Lung (tissue), 12 donors: ENCODE results near the gene HAVCR2. TPM values are rescaled to one million over a fixed set of nuclear protein-coding genes. Genes with fewer than 3 reads are reported as not detected.

Experiments
- ATAC-seq: fragments of 200-7000 bp; cut with Tn5 transposase; one replicate; pipeline ENCODE4 v1.9.1; 2020; ENCODE audit warnings: moderate number of reproducible peaks; ENCODE audit not compliant: insufficient read depth, low FRiP score
- DNase-seq, 3 donors: peaks; one replicate each; pipeline ENCODE4 v3.0.0-alpha.2; 2013 to 2017
- H3K27ac ChIP-seq, 2 donors: one replicate each; pipeline ENCODE4 v1.5.1; 2013; ENCODE audit warnings: mild to moderate bottlenecking in 2 of 2, moderate library complexity in 2 of 2, control low read depth in 1 of 2, inconsistent platforms in 1 of 2, low read depth in 1 of 2, low read length in 1 of 2
- H3K27me3 ChIP-seq, 3 donors: one replicate each; pipeline ENCODE4 v1.5.1; 2013; ENCODE audit warnings: low read length in 2 of 3; ENCODE audit not compliant: control insufficient read depth in 3 of 3, insufficient read depth in 3 of 3
- H3K36me3 ChIP-seq, 4 donors: one replicate each; pipeline ENCODE4 v1.5.1; 2013; ENCODE audit warnings: low read length in 4 of 4, mild to moderate bottlenecking in 1 of 4, moderate library complexity in 1 of 4; ENCODE audit not compliant: control insufficient read depth in 4 of 4, insufficient read depth in 4 of 4
- H3K4me1 ChIP-seq, 5 donors: one replicate each; pipeline ENCODE4 v1.5.1; 2013; ENCODE audit warnings: low read length in 5 of 5, mild to moderate bottlenecking in 2 of 5, moderate library complexity in 1 of 5; ENCODE audit not compliant: control insufficient read depth in 5 of 5, insufficient read depth in 5 of 5
- H3K4me3 ChIP-seq: one replicate; pipeline ENCODE4 v1.5.1; 2013; ENCODE audit warnings: mild to moderate bottlenecking, control low read depth, moderate library complexity
- H3K9ac ChIP-seq, 2 donors: one replicate each; pipeline ENCODE4 v1.5.1; 2013; ENCODE audit warnings: low read length in 2 of 2, control low read depth in 1 of 2; ENCODE audit not compliant: insufficient read depth in 1 of 2
- H3K9me3 ChIP-seq, 4 donors: one replicate each; pipeline ENCODE4 v1.5.1; 2013; ENCODE audit warnings: low read length in 3 of 4, mild to moderate bottlenecking in 1 of 4, moderate library complexity in 1 of 4; ENCODE audit not compliant: control insufficient read depth in 4 of 4, insufficient read depth in 3 of 4
- CTCF ChIP-seq: IDR thresholded peaks from 2 replicates; pipeline ENCODE4 v1.5.1; 2012; ENCODE audit warnings: mild to moderate bottlenecking; ENCODE audit errors: control extremely low read depth, extremely low read depth
- WGBS, 2 donors: extraction: QIAGEN DNeasy Blood & Tissue Kit; methylation state at CpG; one replicate each; pipeline ENCODE4 v1.1.7; 2013; 5-methylcytosine and 5-hydroxymethylcytosine counted together
- polyA plus RNA-seq, 2 donors: library from polyadenylated mRNA; stranded (reverse); fragments of 200-250 nt; gene quantifications; one replicate each; pipeline ENCODE4 v1.2.1, GENCODE V29; 2013
- total RNA-seq, 2 donors: library from RNA; depleted of rRNA in 1 of 2; stranded (reverse); fragments of >200 nt in 1 of 2; gene quantifications; one replicate each; pipeline ENCODE4 v1.2.1, GENCODE V29; 2014 to 2021
- donor health status: control.
- donor health status: control.
- donor health status: Bipolar disorder and iron deficiency.
- donor health status: healthy.
- donor health status: DM: yes; HTN: yes; CAD: no.

The HAVCR2 gene
- total and polyA plus RNA-seq, 4 donors, result 8.8 to 38.4 (median 22.8) TPM

DNA sequence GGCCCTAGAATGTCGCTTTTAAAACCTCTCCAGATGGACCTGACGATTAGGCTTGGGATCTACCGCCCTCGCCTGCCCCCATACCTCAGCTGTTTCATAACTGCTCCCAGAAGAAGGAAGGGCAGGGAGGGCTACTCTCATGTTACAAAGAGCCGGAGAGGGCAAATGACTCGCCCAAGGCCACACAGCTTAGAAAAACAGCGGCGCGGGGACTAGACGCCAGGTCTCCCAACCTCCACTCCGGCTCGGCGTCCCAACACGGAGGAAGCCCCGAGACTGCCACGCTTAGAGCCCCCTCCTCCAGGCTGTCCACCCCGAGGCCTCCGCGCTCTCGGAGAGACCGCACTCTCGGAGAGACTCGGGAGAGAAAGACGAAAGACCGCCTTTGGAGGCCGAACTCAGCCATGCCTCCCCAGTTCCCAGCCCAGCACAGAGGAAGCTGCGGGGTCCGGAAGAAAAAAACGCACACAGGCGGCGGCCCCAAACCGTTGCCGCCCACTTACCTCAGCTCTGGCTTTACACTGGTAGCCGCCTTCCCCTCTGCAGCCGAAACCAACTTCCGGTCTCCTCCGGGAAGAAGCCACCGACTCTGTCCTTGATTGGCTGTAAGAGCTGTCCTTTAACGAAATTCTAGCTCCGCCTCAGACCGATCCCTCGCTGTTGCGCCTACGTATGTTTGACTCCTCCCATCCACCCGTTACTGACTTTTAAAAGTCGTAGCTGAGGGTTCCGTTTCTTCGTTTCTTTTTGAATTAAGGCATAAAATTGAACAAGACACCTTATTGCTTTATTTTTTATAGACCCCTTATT, 33.7 kb upstream of the HAVCR2 start, which contains the start of gene MED7:
Gene MED7, minus strand, starts transcription at position 549 of the 810 bp plus-strand sequence. CDS start 3,434 bp downstream, outside the sequence.
- ATAC-seq (peak; percentile 100), DNase-seq (peak; percentile 98 to 100 (median 100))
- Histone ChIP-seq H3K27ac (peak within 1 kb of the TSS; percentile 92 to 96), H3K4me3 (peak within 1 kb of the TSS; percentile 78), H3K9me3 (no peaks in the 10 kb centered on the region), H3K27me3 (no peaks in the 10 kb centered on the region), H3K9ac (peak within 1 kb of the TSS; percentile 98 to 99), H3K4me1 (peaks cover 4 to 8% (median 5%) of the 10 kb centered on the region in 5 donors), H3K36me3 (peaks cover 3 to 8% (median 5%) of the 10 kb centered on the region in 4 donors)
- WGBS, 2 donors, result 0 to 1% methylated on average over 48 of the region's 48 CpGs
- TF ChIP-seq CTCF, result no peak

DNA sequence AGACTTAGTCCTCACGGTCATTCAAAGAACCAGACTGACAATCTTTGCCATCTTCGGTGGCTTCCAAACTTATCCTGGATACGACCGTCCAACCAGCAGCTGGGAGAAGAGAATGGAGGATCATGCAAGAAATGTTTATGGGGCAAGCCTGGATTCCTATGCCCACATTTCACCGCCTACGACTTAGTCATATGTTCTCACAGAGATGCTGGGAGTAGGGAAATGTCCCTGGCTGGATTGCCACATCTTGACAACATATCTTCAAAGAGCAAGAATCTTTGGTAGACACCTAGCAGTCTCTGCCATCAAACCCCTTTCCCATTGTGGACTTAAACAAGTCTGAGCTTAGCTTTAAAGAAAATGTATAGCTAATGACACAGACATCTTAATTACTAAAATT, 28.8 kb upstream of the HAVCR2 start:
- no peak for DNase-seq
- no peak for TF ChIP-seq CTCF
- WGBS, 2 donors, result 96 to 97% methylated on average over 6 of the region's 6 CpGs
- ATAC-seq, result no peak
- no peak overlapping the region for H3K4me3 ChIP-seq
- no peaks in the 10 kb centered on the region for H3K9me3 ChIP-seq
- H3K36me3 ChIP-seq, result peaks cover 3 to 11% (median 8%) of the 10 kb centered on the region in 4 donors
- H3K27me3 ChIP-seq, result no peaks in the 10 kb centered on the region
- H3K4me1 ChIP-seq, result peaks cover 0 to 8% (median 4%) of the 10 kb centered on the region in 5 donors
- no peak overlapping the region for H3K9ac ChIP-seq
- H3K27ac ChIP-seq, result no peak overlapping the region

GRCh38 chr5:157132281-157132612, 23.4 kb upstream of the HAVCR2 start:
- Histone ChIP-seq H3K4me1 (peaks cover 0 to 4% (median 0%) of the 10 kb centered on the region in 5 donors), H3K36me3 (peaks cover 0 to under 1% (median under 1%) of the 10 kb centered on the region in 4 donors), H3K27me3 (no peaks in the 10 kb centered on the region), H3K9me3 (no peaks in the 10 kb centered on the region), H3K27ac (no peak overlapping the region), H3K9ac (no peak overlapping the region), H3K4me3 (no peak overlapping the region)
- TF ChIP-seq CTCF, result no peak
- no peak for ATAC-seq
- 37 to 42% methylated on average over 1 of the region's 1 CpG for WGBS, 2 donors
- no peak for DNase-seq
